Forelimb muscle (tissue), 1 donor: ENCODE data around the gene SCTR. TPM values are rescaled to one million over a fixed set of nuclear protein-coding genes. Genes with fewer than 3 reads are reported as not detected.

ENCODE experiments used
- DNase-seq: peaks from one replicate; pipeline ENCODE4 v3.0.0-alpha.2; 2013; ENCODE audit warnings: low read depth
- polyA plus RNA-seq: library from polyadenylated mRNA; unstranded; fragments of 120-200 nt; gene quantifications from one replicate; pipeline ENCODE4 v1.2.1, GENCODE V29; 2013; ENCODE audit not compliant: insufficient read length

The SCTR gene
- polyA plus RNA-seq, 1 donor, result 1.5 TPM

DNA sequence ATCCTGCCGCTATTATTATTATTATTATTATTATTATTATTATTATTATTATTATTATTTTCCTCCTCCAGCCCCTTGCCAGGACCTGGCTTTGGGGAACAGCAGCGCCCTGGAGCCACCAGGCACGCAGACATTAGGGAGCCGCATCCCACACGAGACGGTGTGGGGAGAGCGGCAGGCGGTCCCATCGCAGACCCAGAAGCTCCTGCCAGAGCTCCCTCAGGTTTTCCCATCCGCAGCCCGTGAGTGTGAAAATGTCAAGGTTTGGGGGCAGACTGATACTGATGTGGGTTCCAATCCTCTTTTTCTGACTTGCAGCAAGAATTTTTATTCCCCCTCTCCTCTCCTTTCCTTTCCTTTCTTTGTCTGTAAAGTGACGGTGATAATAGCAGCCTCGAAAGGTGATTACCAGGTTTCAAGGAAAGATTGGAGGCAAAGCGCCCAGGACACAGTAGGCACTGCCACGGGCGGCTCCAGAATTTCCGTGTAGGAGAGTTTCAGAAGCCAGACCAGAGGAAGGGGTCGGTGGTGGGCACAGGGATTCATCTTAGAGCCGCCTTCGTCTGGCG lies 816 bp downstream of the SCTR start:
- no peak for DNase-seq

- no peak for DNase-seq
These were observed 1.6 kb downstream of the SCTR start for GRCh38 chr2:119522671-119523070.

GRCh38 chr2:119521433-119522050 lies 2.7 kb downstream of the SCTR start:
- no peak for DNase-seq

DNA sequence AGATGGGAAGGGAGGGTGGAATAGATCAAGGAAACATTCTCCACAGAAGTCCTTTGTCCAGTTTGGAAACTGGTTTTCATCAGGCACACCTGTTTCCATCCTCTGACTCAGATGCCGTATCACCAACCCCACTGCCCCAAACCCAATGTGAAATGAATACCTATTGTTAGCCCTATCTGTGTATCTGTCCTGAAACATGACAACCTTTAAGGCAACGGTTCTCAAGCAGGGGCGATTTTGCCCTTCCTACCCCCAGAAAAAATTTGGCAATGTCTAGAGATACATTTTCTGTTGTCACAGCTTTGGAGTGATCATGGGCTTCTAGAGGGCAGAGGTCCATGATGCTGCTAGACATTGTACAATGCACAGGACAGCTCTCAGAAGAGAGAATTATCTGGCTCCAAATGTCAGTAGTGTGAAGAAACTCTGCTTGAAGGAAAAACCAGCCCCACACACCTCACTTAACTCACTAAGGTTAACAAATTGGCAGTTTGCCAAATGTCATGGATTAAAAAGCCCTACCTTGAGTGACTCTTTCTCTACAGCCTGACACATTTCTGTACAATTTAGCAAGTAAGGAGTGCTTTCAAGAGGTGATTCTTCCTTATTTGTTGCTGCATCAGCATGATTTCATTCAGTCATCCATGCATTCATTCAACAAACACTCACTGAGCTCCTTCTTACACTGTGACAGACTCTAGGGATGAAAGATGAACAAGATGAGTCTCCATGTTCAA lies 3.4 kb downstream of the SCTR start:
- no peak for DNase-seq

DNA sequence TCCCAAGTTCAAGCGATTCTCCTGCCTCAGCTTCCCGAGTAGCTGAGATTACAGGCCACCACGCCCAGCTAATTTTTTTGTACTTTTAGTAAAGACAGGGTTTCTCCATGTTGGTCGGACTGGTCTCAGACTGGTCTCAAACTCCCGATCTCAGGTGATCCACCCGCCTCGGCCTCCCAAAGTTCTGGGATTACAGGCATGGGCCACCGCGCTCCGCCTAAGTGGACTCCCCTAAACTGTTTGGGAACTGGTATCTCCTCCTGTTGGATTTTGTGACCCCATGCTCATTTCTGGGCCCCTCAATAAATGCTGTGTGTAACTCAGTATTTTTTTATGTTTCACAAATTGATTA lies 5.2 kb downstream of the SCTR start:
- no peak for DNase-seq

DNA sequence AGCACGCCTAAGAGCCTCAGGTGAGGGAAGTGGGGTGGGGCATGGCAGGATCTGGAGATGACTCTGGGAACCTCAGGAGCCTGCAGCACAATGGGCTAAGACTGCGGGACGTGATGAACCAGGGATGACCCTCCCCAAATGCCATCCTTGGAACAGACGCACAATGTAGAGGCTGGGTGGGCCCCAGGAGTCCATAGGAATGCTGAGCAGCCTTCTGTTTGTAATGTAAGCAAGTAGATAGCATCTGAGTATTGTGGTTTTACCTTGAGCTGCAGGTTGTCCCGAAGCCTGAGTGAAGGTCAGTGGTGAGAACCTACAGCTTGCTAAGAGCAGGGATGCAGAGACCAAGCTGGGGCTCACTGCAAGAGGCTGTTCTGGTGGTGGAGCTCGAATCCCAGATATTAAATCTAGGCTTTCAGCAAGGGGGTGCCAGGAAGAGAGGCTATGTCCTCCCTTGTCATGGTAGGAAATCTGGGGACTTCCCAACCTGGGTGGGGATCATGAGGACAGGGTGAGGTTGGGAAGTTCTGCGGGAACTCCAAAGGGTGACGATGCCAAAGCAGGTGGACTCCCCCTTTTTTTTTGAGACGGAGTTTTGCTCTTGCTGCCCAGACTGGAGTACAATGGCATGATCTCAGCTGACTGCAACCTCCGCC lies 5.8 kb downstream of the SCTR start:
- DNase-seq, result no peak

DNA sequence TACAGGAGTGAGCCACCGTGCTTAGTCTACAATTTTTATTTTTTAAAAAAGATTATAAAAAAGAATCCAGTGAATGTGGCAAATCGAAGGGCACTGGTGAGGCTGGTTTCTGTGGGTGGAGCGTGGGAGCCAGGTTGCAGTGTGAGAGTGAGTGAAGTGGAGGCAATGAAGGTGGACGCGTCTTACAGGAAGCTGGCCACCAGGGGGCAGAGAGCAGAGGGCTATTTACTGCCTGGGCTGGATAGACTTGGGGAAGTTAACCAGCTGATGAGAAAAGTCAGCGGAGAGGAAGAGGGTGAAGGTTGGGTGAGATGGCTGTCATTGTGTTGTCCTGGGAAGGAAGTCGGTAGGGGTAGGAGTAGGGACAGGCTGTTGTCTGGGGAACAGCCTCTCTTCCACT lies 6.8 kb downstream of the SCTR start:
- DNase-seq, result no peak

GRCh38 chr2:119516121-119516520 lies 8.2 kb downstream of the SCTR start:
- no peak for DNase-seq

GRCh38 chr2:119513832-119514231 lies 10.5 kb downstream of the SCTR start:
- DNase-seq, result no peak

- DNase-seq, result no peak
These were observed 11.3 kb downstream of the SCTR start for GRCh38 chr2:119512946-119513345.

DNA sequence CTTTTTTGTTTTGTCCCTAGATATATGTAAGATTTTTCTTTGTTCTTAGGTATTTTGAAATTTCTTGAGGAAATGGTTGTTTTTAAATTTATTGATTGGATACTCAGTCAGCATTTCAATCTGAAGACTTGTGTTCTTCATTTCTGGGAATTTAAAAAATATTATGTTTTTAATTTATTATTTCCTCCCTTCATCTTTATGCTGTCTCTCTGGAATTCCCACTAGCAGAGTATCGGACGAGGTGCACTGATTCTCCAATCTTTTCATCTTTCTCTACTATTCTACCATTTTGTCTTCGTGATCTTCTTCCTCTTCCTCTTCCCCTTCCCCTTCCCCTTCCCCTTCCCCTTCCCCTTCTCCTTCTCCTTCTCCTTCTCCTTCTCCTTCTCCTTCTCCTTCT lies 12.3 kb downstream of the SCTR start:
- no peak for DNase-seq

- no peak for DNase-seq
These were observed 15.5 kb downstream of the SCTR start for GRCh38 chr2:119508756-119509155.

DNA sequence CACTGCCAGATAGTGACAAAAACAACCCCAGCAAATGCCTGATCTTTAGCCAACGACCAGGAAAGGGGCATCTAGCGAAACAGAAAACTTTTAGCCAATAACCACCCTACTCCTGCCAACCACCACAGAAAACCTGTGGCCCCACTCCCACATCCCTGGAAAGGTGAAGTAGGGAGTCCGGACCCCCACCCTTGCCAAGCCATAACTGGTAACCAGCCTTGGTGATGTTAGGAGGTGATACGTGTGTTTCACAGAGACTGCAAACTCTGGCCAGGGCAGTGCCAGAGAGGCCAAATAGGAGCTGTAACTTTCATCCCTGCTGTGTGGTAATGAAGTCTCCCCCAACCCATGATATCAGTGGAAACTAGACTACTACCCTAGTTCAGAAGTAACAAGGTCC lies 27.6 kb downstream of the SCTR start:
- no peak for DNase-seq

DNA sequence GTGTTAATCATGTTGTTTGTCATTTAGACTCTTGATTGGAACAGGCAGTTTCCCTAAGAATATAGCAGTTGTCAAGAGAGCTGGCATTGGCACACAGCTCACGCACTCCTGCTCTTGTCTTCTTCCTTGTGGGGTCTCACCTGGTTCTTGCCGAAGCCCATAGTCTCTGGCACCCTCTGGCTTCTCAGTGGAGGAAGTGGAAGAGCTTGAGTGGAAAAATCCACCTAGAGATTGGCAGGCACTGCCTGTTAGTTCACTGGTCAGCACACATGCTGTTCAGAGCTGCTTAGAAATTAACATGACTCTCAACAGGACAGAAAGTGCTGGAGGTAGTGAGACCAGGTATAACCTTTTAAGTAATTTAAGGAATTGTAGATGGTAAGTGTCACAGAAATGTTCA lies 28.3 kb downstream of the SCTR start:
- DNase-seq, result no peak

DNA sequence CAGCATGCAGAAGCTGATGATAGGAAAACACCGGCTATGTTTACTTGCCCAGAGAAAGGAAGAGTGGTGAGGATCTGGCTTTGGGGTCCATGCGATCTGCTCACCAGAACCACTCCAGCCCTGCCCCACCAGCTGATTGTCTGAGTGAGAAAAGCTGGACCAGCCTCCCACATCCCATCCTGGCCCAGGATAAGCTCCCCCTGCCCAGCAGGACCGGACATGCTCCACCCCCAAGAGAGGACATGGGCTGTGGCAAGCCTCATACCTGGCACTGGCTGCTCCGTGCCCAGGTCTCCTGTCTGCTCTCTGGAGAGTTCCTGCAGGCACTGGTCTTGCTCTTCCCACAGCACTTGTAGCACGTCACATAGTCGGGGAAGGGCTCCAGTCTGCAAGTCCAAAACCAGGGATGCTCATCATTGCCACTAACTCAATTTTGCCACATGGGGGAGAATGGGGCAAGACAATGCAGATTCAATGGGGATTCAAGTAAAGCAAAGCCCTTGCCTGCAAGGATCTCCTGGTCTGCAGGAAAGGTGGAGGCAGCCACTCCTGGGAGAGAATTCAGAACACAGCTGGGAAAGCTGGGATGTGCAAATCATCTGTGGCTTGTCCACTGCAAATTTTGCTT lies 30.0 kb downstream of the SCTR start:
- DNase-seq, result no peak

DNA sequence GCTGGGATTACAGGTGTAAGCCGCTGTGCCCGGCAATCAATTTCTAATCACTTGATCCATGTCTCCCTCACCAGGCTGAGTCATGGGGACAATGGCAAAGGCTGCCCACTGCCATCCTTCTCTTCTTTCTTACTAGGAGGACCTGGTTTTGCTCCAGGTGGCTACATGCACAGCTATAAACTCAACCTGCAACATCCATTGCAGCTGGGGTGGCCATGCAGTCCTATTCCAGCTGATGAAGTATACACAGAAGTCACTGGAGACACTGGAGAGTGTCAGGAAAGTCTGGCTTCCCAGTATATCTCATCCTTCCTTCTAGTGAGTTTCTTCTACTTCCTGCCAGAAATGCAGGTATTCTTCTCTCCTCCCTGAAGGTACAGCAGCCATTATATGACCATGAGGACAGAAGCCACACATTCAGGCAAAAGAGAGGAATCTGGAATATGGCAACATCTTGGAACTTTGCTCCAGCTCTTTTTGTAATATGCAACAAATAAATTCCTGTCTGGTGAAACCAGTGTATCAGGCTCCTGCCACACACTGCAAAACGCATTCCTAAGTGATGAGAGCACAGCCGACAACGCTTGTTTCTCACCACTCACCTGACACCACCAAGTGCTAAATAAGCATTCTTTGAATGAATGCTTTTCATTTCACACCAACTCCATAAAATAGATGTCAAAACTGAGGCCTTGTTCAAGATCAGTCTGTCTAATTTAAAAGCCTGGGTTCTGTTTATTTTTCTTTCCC lies 32.3 kb downstream of the SCTR start:
- DNase-seq, result no peak

- DNase-seq, result no peak
These were observed 33.6 kb downstream of the SCTR start for GRCh38 chr2:119490653-119491195.

DNA sequence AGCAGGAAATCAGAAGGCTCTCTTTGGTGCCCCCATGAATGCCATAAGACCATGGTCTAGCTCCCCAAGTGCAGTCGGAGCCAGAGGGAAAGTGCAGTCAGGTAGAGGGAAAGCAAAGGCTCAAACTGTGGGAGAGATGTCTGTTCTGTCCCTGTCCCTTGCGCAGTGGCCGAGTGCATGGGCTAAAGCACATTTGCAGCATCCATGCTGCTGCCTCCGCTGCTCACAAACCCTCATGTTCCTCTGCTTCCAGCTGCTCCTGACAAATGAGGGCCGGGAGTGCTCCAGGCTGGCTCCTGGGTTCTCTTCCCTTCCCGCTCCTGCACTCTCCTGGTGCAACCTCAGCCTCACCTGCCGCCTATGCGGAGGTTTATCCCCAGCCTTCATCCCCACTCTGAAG lies 34.2 kb downstream of the SCTR start:
- no peak for DNase-seq

DNA sequence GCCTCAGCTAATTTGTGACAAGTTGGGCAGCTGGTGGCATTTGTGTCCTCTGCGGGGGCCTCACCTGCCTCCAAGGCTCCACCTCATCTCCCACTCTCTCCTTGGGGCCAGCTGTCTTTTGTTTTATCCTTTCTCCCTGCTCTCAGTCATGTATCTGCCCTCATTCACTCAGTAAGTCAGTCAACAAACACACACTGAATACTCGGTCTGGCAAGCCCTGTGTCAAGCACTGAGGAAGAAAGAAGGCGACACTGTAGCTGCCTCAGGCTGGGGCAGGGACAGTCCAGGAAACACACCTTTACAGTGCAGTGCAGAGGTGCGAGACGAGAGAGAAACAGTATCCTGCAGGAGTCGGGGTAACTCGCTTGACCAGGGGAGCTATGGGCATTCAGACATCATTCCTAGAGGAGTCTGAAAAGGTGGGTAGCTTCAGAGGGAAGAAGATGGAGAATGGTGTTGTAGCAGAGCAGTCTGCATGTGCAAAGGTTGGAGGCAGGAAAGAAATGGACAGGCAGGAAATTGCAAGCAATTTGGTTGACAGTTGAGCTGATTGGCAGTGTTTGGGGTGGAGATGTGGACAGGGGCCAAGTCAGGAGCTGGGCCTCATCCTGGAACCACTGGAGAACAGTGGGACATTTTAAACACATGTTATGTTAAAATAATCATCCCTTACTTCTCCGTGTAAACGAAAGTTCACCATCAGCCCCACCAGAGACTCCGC lies 34.9 kb downstream of the SCTR start:
- no peak for DNase-seq
